Progenitor cell of endocrine pancreas (in vitro differentiated cells): Measurements from ENCODE around the gene SLC39A11. TPM values are rescaled to one million over a fixed set of nuclear protein-coding genes. Genes with fewer than 3 reads are reported as not detected.

Experiments used
- DNase-seq: peaks from one replicate; pipeline ENCODE4 v3.0.0; 2021; ENCODE audit warnings: low spot score; ENCODE audit not compliant: unreplicated experiment
- H3K27ac Mint-ChIP-seq: 2 replicates; pipeline ENCODE4 v1.8.0; 2021; ENCODE audit warnings: mild to moderate bottlenecking, moderate library complexity, mixed read lengths
- H3K27me3 Mint-ChIP-seq: 2 replicates; pipeline ENCODE4 v1.8.0; 2021; ENCODE audit warnings: mixed read lengths
- H3K36me3 Mint-ChIP-seq: 2 replicates; pipeline ENCODE4 v1.8.0; 2022; ENCODE audit warnings: mixed read lengths; ENCODE audit not compliant: insufficient read depth
- H3K4me1 Mint-ChIP-seq: 2 replicates; pipeline ENCODE4 v1.8.0; 2021; ENCODE audit warnings: low read depth, mixed read lengths
- H3K4me3 Mint-ChIP-seq: 2 replicates; pipeline ENCODE4 v1.8.0; 2021; ENCODE audit warnings: low read depth, mild to moderate bottlenecking, moderate library complexity, mixed read lengths
- H3K9me3 Mint-ChIP-seq: 2 replicates; pipeline ENCODE4 v1.8.0; 2021; ENCODE audit warnings: low read depth, mixed read lengths
- total RNA-seq: library from RNA; stranded (reverse); gene quantifications from 2 replicates; pipeline ENCODE4 v1.2.1, GENCODE V29; 2021
- TF ChIP-seq, protein P1 (sequence below): fragments of 200-600 bp; sonication (generic); IDR thresholded peaks from one replicate; pipeline ENCODE4 v1.5.0; 2021; ENCODE audit warnings: antibody characterized with exemption, mild to moderate bottlenecking; ENCODE audit not compliant: unreplicated experiment

Gene SLC39A11
- total RNA-seq, 1 donor from 2014 or later = 20.5 TPM

DNA sequence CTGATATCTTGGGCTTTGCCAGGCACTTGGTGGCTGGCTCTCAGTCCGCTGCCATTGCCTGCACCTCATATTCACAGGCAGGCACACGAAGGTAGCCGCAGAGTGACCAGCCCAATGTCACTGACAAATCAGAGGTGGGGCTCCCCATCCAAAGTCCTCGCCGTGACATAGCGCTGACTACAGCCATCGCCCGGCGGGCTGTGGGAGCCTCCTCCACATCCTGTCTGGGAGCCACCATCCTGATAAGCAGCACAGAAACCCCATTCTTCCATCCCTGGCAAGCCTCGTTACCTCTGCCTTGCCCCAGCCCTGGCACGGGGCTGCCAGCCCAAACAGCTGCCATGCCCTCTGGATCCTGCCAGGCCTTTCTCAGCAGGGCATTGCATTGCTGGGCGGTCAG, 437.8 kb downstream of the SLC39A11 start:
- no peaks in the 10 kb centered on the region for H3K9me3 Mint-ChIP-seq
- no peak overlapping the region for H3K4me3 Mint-ChIP-seq
- H3K4me1 Mint-ChIP-seq = peaks cover 6% of the 10 kb centered on the region
- peaks cover 6% of the 10 kb centered on the region for H3K27me3 Mint-ChIP-seq
- H3K36me3 Mint-ChIP-seq = no peaks in the 10 kb centered on the region
- TF ChIP-seq, protein P1, sequence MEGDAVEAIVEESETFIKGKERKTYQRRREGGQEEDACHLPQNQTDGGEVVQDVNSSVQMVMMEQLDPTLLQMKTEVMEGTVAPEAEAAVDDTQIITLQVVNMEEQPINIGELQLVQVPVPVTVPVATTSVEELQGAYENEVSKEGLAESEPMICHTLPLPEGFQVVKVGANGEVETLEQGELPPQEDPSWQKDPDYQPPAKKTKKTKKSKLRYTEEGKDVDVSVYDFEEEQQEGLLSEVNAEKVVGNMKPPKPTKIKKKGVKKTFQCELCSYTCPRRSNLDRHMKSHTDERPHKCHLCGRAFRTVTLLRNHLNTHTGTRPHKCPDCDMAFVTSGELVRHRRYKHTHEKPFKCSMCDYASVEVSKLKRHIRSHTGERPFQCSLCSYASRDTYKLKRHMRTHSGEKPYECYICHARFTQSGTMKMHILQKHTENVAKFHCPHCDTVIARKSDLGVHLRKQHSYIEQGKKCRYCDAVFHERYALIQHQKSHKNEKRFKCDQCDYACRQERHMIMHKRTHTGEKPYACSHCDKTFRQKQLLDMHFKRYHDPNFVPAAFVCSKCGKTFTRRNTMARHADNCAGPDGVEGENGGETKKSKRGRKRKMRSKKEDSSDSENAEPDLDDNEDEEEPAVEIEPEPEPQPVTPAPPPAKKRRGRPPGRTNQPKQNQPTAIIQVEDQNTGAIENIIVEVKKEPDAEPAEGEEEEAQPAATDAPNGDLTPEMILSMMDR = no peak
- DNase-seq = no peak
- H3K27ac Mint-ChIP-seq = no peak overlapping the region

DNA sequence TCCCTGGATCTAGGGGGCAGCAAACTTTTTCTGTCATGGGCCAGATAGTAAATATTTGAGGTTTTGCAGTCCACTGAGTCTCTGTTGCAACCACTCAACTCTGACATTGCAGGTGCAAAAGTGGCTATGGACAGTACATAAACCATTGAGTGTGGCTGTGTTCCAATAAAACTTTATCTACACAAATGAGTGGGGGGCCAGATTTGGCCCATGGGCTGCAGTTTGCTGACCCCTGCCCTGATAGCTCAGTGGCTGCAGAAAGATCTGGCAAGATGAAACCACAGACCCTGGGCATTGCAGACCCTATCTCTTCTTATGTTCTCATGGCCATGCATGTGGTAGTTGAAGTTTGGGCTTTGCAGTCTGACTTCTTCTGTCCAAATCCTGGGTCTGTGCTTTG, 440.5 kb downstream of the SLC39A11 start:
- Mint-ChIP-seq H3K4me1 (peaks cover 6% of the 10 kb centered on the region), H3K4me3 (no peak overlapping the region), H3K27ac (peak overlapping the region; percentile 22), H3K9me3 (no peaks in the 10 kb centered on the region), H3K36me3 (no peaks in the 10 kb centered on the region), H3K27me3 (no peaks in the 10 kb centered on the region)
- TF ChIP-seq, protein P1 = no peak
- DNase-seq = no peak

DNA sequence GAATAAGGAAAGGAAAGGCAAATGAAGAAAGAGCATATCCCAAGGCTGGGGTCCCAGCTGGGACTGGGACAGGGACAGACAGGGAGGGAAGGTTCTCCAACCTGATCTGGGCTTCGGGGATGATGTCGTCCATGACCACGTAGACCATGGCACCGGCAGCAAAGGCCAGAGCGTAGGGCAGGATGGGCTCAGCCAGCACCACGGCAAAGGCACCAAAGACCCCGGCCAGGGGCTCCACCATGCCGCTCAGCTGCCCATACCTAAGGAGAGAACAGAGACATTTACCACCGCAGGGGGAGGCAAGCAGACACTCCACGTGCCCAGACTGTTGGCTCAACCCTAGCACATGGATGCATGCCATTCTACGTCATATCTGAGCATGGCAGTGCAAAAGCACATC, 443.8 kb downstream of the SLC39A11 start:
- H3K27ac Mint-ChIP-seq = no peak overlapping the region
- H3K36me3 Mint-ChIP-seq = no peaks in the 10 kb centered on the region
- H3K4me3 Mint-ChIP-seq = no peak overlapping the region
- TF ChIP-seq, protein P1 = no peak
- H3K9me3 Mint-ChIP-seq = no peaks in the 10 kb centered on the region
- no peak for DNase-seq
- H3K27me3 Mint-ChIP-seq = no peaks in the 10 kb centered on the region
- peaks cover 2% of the 10 kb centered on the region for H3K4me1 Mint-ChIP-seq

DNA sequence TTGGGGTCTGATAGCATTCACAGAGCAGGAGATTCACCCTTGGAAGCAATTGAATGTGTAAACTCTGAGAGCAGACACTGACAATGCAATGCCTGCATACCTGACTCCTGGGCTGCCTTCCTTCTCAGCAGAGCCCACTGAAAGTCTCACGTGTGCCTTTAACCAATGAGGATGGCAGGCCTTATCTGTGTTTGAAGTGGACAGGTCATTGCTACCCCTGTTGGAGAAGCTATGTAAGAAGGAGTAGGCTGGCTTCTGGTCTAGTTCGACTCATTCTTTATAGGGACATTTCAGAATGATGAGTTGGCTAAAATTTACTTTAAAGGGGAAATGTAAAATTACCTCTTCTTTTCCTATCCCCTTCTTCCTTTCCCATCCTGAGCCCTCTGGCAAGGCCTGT, 446.3 kb downstream of the SLC39A11 start:
- no peak for DNase-seq
- Mint-ChIP-seq H3K4me1 (peaks cover 2% of the 10 kb centered on the region), H3K9me3 (no peaks in the 10 kb centered on the region), H3K27me3 (no peaks in the 10 kb centered on the region), H3K27ac (no peak overlapping the region), H3K4me3 (no peak overlapping the region), H3K36me3 (no peaks in the 10 kb centered on the region)
- TF ChIP-seq, protein P1 = no peak

DNA sequence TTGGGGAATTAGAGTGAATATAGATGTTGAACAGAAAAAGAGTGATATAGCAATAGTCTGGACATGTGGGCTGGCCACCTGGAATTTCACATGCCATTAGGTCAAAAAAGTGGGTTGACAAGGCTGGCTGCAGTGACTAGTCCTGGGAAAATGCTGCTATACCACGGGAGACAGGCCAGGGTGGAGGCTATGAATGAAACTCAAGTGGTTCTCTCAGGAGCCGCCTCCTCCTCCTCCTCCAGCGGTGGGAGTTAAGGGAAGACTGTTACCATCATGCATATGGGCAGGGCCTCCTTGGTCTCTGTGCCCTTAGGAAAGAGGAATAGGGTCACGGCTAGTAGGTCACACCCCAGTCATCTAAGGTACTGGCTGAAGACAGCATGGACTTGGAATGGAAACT, 448.0 kb downstream of the SLC39A11 start:
- H3K9me3 Mint-ChIP-seq = no peaks in the 10 kb centered on the region
- peaks cover 2% of the 10 kb centered on the region for H3K4me1 Mint-ChIP-seq
- no peaks in the 10 kb centered on the region for H3K36me3 Mint-ChIP-seq
- DNase-seq = no peak
- H3K27ac Mint-ChIP-seq = no peak overlapping the region
- TF ChIP-seq, protein P1 = no peak
- no peak overlapping the region for H3K4me3 Mint-ChIP-seq
- no peaks in the 10 kb centered on the region for H3K27me3 Mint-ChIP-seq
